NCI-H1436 (cell line): ENCODE results near the gene TAF11.
"Not testable (repeated sequence)": the region's sequence is repeated elsewhere in the genome, so short reads cannot be mapped to it uniquely, and the experiment has no call there.

Source experiments
- DNase-seq: peaks from one replicate; lab custom pipeline; 2025; lab: John Stamatoyannopoulos, UW

The TAF11 gene

DNA sequence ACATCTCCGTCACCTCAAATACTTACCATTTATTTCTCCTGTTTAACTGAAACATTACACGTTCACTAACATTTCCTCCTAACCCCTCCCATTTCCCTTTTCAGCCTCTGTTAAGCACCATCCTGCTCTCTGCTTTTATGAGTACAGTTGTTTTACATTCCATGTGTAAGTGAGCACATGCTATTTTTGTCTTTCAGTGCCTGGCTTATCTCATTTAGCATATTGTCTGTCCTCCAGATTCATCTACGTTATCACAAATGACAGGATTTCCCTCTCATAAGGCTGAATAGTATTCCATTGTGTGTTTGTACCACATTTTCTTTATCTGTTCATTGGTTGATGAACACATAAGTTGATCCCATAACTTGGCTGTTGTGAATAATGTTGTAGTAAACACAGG, 22.7 kb downstream of the TAF11 start:
- DNase-seq, result no peak

DNA sequence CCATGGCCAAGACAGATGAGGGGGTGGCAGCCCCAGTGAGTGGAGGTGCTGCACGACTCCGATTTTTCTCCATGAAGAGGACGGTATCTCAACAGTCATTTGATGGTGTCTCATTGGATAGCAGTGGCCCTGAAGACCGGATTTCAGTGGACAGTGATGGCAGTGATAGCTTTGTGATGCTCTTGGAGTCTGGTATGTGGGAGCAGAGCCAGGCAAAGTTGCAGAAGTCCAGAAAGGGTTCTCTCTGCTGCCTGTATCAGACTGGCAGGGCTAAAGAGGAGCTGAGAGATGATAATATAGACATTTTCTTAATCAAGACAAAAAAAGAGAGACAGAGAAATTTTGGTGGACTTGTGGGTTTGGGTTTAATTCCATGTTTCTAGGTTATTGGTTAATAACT, 23.8 kb downstream of the TAF11 start:
- no peak for DNase-seq

DNA sequence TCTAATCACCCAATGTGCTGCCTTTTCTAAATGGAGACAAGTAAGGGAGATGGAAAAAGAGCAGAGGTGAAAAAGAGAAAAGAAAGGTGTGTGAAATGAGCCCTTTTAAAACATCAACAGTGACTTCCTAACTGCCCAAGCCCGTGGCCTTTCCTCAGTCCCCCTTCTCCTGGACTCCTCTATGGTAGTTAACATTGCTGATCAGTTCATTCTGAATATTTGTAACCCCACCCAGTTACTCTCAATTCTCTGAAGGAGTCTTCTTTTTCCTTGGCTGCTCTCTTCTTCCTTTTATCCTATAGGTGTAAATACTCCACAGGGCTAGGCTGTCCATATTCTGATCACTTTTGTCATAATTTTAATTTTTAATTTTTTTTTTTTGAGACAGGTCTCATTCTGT, 27.1 kb downstream of the TAF11 start:
- no peak for DNase-seq

DNA sequence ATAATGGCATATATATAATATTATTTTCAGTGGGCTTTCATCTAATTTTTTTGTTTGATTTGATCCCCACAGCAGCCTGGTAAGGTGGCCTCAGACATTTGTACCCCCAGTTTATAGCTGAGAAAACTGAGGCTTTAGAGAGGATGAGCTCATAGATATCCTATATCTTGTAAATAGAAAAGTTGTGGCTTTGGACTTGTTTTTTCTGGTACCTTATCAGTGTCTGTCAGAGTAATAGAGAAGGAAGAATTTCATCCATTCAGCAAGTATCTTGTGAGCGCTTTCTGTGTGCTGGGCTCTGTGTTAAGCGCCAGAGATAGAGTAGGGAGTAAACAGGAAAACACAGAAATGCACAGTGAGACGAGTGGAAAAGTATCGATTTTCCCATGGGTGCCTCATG, 27.9 kb downstream of the TAF11 start:
- DNase-seq, result no peak

DNA sequence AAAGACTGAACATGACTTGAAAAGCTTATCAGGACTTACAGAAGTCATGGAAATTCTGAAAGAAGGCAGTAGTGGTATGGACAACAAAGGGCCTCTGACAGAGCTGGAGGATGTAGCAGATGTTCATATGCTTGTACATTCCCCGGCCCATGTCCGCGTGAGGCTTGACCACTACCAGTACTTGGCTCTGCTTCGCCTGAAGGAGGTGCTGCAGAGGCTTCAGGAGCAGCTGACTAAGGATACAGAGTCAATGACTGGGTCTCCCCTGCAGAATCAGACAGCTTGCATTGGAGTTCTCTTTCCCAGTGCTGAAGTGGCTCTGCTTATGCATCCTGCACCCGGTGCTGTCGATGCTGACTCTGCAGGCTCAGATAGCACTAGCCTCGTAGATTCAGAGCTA, 29.2 kb downstream of the TAF11 start:
- no peak for DNase-seq

DNA sequence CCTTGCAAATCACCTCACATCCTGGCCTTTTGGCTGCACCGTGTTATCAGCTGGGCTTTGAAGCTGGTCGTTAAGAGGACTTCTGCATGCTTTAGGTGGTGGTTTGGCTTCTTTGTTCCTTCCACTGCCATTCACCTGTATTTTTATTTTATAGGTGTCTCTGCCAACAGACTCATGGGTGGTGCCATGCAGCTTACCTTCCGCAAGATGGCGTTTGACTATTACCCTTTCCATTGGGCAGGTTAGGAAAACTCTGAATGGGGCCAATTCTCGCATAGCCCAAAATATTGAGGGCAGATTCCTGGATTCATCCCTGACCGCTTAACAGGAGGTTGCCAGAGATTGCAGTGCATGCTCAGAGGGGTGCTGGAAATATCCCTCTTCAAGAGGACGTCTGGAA, 32.4 kb downstream of the TAF11 start:
- DNase-seq, result no peak

DNA sequence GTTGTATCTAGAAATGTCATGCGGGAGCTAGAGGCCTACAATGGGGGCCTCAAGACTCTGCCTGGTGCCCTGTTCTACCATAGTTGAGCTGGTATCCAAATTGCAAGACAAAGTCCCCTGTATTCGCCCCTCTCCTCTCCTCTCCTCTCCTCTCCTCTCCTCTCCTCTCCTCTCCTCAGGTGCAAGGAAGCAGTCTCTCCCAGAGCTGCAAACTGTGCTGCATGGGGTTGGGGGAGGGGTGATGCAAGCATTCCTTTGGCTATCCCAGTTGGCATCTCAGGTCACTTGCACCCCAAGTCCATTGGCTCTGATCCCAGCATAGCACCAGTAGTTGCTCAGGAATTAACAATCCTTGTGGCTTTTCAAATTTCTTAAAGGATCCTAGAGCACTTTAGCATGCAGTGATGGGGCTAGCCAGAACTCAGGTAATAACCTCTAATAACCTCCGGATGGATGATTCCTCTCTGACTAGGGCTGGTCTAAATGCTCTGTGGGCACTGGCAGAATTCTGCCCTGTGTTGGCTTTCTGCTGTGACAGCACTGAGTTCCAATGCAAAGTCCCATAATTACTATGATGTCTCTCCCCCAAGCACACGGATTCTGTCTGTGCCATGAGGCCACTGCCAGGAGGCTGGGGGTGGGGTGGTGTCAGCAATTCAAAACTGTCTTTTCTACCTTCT, 35.3 kb downstream of the TAF11 start:
- no peak for DNase-seq

DNA sequence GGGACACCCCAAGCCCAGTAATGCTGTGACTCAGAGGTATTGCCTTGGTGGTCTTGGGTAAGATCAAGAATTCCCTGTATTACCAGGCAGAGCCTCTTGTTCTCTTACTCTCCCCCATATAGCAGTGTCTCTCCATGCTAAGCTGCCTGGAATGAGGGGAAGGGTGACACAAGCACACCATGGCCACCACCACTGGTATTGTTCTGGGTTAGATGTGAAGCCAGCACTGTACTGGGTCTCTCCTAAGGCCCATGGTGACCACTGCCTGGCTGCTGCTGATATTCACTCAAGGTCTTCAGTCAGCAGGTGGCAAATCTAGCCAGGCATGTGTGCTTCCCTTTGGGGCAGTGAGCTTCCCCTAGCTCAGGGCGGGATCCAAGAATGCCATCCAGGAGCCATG, 36.5 kb downstream of the TAF11 start:
- DNase-seq, result no peak

DNA sequence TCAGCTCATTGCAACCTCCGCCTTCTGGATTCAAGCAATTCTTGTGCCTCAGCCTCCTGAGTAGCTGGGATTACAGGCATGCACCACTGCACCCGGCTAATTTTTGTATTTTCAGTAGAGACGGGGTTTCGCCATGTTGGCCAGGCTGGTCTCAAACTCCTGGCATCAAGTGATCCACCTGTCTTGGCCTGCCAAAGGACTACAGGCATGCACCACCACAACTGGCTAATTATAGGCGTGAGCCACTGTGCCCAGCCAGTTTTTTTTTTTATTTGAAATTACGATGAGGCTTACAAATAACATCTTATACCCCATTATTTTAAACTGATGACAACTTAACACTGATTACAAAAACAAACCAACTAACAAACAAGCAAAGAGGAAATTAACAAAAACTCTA, 38.8 kb downstream of the TAF11 start:
- not testable (repeated sequence) for DNase-seq

DNA sequence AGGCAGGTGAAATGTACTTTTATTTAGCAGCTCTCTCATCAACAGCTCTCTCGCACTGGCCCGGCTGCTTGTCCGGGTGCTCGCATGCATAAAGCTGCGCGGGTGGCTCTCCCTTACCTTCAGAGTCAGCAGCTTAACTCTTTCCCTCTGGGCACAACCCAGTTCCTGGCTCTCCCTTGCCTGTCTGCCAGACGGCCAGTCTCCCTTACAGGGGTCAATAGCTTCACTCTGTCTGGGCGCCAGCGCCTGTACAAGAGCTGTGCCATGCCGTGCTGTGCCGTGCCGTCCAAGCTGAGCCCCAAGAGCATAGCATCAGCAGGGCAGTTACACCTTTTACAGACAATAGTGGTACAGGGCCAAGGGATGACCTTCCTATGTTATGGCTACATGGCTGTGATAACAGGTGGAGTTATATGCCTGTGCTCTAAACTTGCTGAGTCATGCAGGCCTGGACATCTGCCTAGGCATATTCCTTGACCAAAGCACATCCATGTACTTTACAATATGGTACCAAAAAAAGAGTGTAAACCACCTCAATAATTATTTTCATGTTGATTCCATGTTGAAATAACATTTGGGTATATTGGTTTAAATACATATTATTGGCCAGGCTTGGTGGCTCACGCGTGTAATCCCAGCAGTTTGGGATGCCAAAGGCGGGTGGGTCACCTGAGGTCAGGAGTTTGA, 48.0 kb downstream of the TAF11 start:
- DNase-seq, result no peak

DNA sequence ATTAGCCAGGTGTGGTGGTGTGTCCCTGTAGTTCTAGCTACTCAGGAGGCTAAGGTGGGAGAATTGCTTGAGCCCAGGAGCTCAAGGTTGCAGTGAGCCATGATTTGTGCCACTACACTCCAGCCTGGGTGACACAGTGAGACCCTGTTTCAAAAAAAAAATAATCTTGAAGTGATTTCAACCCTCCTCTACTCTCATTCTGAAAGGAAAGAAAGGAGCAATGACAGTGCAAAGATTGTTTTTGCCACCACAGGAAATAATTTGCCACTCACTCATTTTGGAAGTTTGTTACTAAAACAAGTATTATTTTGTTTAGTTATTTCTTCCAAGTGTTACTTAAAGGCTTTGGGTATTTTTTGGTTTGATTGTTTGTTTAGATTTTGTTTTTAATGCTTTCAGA, 50.3 kb downstream of the TAF11 start:
- DNase-seq, result no peak

DNA sequence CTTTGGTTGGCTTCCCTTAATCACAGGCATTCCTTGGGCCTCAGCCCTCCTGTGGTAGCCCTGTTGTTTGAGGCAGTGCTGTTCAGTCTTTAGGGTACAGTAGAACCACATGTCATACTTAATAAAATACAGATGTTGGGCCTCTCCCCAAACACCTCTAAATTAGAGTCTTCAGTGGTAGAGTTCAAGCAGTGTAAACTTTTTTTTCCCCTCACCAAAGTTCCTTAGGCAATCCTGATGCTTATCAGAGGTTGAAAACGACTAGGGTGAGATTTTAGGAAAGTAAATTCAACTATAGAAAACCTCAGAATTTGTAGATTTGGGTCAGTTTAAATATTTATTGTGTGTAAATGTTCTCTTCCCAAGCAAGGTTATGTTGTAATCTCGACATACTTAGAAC, 51.4 kb downstream of the TAF11 start:
- no peak for DNase-seq

DNA sequence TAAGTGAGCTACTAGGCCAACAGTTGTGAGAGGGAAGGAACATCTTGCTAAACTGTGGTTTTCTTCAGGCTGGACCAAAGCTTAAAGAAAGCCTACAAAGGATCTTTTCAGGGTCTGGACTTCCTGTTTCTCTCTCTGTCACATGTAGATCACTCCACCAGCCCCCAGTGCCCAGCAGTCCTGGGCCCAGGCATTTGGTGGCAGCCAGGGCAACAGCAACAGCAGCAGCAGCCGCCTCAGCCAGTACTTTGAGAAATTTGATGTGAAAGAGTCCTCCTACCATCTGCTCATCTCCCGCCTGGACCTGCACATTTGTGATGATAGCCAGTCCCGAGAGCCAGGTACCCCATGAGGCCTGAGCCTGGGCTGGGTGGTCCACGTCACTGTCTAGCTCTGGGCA, 51.8 kb downstream of the TAF11 start:
- DNase-seq, result no peak

DNA sequence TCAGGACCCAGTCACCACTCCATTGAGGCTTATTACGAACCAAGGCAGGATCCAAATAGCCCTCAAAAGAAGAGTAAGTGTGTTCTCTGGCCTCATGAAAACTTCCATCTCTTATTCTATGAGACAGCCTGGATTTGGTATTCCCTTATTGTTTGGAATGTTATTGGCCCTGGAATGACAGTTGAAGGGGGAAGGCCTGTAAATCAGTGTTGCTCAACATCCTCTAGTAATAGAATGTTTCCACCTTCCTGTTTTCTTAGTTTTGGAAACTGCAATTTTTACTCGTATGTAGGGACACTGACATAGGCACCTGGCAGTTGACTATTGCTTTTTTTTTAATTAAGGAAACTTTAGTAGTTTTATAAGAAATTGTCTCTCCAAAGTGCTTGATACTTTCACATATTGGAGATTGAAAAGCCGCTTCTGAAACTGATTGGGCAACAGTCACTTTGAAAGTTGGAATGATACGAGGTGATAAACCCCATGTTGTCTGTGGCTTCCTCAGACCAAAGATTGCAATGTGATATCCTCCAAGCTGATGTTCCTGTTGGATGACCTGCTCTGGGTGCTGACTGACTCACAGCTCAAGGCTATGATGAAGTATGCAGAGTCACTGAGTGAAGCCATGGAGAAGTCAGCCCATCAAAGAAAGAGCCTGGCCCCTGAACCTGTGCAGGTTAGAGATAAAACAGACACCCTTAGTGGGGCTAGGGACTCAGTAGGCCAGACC, 52.9 kb downstream of the TAF11 start:
- DNase-seq, result no peak

DNA sequence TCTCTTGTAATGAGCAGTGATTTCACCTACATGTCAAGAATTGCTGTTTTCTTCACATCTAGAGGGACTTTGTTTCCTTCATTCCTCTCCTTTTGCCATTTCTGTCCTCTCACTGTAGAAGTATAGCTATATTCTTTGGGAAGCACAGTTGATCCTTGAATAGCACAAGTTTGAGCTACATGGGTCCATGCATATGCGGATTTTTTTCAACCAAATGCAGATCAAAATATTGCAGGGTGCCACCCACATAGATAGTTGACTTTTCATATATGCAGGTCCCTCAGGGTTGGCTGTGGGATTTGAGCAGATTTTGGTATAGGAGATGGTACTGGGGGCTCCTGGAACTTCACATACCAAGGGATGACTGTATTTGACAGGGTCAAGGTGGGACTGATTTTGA, 54.9 kb downstream of the TAF11 start:
- DNase-seq, result no peak

DNA sequence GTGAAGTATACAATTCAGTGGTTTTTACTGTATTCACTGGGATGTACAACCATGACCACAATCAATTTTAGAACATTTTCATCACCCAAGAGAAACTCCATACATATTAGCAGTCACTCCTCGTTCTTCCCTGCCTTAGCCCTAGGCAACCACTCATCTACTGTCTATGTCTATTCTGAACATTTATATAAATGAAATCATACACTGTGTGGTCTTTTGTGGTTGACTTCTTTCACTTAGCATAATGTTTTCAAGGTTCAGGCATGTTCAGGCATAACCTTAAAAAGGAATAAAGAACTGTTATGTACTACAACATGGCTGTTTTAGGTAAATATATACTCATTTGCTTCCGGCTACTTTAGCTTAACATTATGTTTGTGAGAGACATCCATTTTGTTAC, 58.7 kb downstream of the TAF11 start:
- DNase-seq, result no peak
